Measurements from ENCODE around the gene KCNQ5.
"Not testable (repeated sequence)": the region's sequence is repeated elsewhere in the genome, so short reads cannot be mapped to it uniquely, and the experiment has no call there.

The KCNQ5 gene

DNA sequence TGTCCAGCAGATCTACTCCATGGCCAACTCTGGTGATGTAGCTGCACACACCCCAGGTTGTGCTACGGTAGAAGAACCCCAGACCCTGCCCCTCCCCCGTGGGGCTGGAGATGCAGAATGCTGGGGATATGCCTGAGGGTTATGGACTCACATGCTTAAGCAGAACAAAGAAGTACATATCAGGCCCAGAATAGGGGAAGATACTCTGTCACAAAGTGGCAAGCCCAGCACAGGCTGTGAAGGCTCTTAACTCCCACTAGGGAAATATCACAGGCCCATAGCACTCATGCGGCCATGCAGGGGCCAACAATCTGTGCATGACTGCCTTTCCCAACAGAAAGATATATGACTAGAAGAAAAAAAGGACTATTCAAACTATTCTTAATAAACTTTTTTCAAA is 234.9 kb downstream of the KCNQ5 start:
- DNase-seq, result no peak

- DNase-seq, result no peak
Observed at GRCh38 chr6:72857791-72858585, 236.1 kb downstream of the KCNQ5 start.

- DNase-seq, result no peak
Observed at GRCh38 chr6:72861059-72861458, 239.2 kb downstream of the KCNQ5 start.

- DNase-seq, result no peak
Observed at GRCh38 chr6:72861935-72862432, 240.1 kb downstream of the KCNQ5 start.

- DNase-seq, result no peak
Observed at GRCh38 chr6:72863131-72863530, 241.3 kb downstream of the KCNQ5 start.

- DNase-seq, result no peak
Observed at GRCh38 chr6:72864236-72864635, 242.4 kb downstream of the KCNQ5 start.

DNA sequence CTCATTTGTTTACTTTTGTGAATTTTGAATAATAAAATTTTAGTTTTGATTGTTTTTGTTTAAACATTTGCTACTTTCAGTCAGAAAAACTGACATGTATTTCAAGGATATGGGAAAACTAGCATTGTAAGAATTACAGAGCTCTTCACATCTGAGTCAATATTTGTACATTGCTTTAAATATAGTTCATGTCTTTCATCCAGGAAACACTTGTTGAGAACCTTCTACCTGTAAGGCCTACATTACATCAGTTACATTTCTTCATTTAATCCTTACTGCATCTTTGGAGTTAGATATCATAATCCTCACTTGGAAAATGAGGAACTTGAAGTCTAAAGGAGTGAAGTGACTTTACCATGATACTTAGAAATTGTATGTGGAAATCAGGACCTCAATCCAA is 242.9 kb downstream of the KCNQ5 start:
- no peak for DNase-seq

DNA sequence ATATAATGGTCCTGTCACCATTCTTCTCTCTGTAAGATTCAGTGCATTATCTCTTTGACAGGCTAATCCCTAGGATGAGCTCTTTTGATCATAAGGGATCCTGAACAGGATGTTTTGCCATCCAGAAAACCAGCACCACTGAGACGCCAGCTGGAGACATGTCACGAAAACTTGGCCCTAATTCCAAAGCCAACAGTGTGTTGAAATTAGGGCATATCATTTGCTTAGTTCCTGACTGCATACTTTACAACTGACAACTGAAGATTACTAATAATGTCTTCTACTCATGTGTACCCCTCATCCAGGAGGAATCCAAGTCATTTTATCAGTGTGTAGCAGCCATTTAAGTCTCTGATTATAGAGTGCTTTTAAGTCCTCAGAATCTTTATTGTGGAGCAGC is 243.6 kb downstream of the KCNQ5 start:
- no peak for DNase-seq

DNA sequence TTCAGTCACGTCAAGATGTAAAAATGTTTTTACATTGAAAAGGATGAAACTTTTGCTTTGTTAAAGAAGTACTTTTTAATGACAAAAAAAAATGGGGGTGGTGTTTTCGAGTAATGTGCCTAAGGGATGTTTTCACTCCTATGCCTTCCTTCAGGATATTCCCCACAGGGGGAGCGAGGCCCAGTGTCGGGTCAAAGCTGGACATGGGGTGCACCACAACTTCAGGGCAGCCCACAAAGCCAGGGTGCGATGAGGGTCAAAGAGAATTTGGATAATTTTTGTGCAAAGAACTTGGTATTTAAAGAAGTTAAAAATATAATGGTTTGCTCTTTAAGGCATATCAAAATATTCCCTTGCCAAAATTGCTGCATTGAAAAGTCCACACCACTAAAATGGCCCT is 247.8 kb downstream of the KCNQ5 start:
- no peak for DNase-seq

DNA sequence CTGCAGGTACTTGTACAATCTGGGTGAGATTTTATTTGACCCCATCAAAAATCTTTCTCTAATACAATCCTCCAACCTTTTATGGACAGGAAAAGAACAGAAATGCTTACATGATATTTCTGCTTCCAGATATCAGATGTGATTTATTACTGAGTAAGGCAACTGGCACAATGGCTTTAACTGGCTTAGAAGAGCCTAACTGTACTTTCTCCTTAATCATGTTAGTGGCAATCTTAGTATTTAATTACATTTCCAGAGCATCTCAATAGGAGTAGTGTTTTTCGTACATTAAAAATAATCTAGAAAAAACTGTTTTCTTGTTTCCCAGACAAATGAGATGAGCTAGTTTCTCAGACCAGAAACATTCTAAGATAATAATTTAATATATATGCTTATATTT is 251.6 kb downstream of the KCNQ5 start:
- no peak for DNase-seq

GRCh38 chr6:72876256-72876655 is 254.4 kb downstream of the KCNQ5 start:
- DNase-seq, result no peak

GRCh38 chr6:72886170-72886569 is 264.3 kb downstream of the KCNQ5 start:
- DNase-seq, result no peak

- DNase-seq, result no peak
Observed at GRCh38 chr6:72890233-72890632, 268.4 kb downstream of the KCNQ5 start.

DNA sequence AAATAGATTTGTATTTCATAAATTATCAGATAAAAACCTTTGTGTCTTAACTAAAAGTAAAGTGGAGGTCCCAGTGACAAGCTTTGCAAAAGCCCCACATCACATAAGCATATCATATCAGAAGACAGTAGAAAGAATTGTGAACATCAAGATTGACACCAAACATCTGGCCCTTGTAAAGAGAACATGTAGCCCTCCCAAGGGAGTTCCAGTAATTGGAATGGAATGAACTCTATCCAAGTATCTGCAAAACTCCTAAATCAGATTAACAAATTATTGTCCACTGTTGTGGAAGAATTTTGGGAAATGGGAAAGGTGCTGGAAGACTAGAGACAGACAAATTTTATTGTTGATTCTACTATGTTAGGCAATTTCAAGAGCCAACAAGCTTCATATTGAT is 268.8 kb downstream of the KCNQ5 start:
- no peak for DNase-seq

DNA sequence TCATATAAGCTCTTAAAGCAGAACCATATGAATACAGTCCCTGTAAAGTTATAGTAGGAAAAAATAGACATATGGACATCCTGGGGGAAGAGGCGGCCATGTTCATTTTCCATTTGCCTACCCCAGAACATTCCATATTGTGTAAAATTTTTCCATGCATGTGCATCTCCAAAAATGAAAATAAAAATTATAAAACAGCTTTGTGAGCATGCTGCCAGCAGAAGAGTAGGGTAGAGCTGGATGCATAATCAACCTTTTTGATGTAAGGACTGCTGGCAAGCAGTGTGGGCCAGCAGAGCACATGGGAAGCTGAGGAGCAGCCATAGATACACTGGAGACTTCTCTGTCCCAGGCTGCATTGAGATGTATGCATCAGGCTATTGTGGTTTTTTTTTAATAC is 271.0 kb downstream of the KCNQ5 start:
- DNase-seq, result no peak

DNA sequence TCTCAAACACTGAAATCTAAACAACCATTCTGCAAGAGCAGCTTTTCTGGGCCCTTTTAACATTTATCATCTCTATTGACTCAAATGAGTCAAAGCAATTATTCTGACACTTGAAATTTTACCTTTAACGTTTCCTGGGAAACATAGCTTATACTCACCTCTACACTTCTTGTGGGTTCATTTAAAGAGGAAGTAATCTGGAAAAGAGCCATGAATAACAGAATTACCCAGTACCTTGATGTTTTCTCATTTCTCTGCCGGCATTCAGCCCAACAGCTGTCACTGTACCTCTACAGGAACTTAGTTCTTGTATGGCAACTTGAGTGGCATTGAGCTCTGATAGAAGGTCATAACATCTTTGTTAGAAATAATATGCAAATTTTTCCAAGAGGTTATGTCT is 272.2 kb downstream of the KCNQ5 start:
- DNase-seq, result no peak

DNA sequence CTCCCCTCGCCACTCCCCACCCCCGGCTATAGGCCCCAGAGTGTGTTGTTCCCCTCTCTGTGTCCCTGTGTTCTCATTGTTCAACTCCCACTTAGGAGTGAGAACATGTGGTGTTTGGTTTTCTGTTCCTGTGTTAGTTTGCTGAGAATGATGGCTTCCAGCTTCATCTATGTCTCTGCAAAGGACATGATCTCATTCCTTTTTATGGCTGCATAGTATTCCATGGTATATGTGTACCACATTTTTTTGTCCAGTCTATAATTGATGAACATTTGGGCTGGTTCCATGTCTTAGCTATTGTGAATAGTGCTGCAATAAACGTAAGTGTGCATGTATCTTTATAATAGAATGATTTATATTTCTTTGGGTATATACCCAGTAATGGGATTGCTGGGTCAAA is 276.4 kb downstream of the KCNQ5 start:
- DNase-seq, result not testable (repeated sequence)

DNA sequence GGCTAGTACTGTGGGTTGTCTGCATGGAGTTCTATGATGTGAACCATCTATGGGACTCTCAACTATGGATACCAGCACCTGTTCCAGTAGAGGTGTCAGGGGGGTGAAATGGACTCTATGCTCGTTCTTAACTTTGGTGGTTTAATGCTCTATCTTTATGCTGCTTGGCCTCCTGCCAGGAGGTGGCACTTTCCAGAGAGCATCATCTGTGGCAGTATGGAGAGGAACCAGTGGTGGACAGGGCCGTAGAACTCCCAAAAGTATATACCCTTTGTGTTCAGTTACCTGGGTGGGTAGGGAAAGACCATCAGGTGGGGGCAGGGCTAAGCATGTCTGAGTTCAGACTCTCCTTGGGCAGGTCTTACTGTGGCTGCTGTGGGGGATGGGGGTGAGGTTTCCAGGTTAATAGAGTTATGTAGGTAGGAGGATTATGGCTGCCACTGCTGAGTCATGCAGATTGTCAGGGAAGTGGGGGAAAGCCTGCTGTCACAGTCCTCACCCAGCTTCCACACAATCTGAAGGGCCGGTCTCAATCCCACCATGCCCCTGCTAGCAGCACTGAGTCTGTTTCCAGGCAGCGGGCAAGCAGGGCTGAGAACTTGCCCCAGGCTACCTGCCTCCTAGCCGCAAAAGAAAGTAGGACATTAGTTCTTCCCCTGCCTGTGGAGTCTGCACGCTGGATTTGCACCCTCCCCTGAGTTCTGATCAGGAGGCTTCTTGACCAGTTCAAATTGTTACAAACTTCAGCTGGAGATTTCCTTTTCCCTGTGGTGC is 284.0 kb downstream of the KCNQ5 start:
- no peak for DNase-seq

- DNase-seq, result no peak
Observed at GRCh38 chr6:72911463-72912155, 289.7 kb downstream of the KCNQ5 start.

- DNase-seq, result no peak
Observed at GRCh38 chr6:72913797-72914196, 291.9 kb downstream of the KCNQ5 start.

- DNase-seq, result no peak
Observed at GRCh38 chr6:72916298-72916697, 294.4 kb downstream of the KCNQ5 start.

DNA sequence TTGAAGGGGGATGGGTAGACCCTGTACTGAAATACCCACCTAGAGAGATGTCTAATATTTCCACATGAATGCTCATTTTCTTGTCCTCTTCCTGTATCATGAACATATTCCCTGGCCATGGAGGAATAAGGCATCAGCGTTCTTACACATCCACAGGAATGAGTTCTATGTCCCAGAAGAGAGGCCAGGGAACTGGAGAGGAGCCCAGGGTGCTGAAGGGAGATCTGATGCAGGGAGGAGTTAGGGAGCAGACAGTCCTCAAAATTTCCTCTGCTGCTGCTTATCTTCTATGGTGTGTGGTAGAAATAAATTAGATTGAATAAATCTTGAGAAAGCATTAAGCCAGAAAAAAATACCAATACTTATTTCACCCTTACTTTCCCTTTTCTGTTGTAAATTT is 295.0 kb downstream of the KCNQ5 start:
- no peak for DNase-seq

DNA sequence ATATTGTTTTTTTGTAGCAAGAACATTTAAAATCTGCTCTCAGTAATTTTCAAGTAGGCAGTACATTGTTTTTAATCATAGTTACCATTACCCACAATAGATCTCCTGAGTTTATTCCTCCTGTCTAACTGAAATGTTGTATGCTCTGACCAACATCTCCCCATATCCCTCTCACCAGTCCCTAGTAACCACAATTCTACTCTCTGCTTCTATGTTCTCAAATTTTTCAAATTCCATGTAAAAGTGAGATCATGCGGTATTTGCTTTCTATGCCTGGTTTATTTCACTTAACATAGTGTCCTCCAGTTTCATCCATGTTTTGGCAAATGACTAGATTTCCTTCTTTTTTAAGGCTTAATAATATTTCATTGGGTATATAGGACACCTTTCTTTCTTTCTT is 300.5 kb downstream of the KCNQ5 start:
- DNase-seq, result no peak

DNA sequence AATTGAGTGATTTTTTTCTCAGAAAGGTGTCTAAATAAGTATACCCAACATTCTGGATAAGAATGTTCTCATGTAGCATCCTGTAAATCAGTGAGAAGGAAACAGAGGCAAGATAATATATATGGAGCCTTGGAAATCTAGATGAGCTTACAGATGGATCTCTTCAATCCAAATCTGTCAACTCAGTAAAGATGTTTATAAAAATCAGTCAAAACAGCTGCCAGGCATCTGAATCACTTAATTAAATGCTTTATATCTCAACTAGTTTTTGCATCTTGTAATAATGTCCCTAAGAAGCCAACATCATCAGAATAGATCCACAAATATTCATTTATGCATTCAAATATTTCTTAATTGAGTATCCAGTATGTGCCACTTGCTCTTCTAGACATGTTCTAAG is 303.3 kb downstream of the KCNQ5 start:
- no peak for DNase-seq

Data from NCI-H510A (cell line).